HepG2 (cell line): Measurements from ENCODE around the gene TUBGCP6. TPM values are rescaled to one million over a fixed set of nuclear protein-coding genes. Genes with fewer than 3 reads are reported as not detected.

Experiments
- AGO1 ChIP-seq: fragments of 200-400 bp; formaldehyde crosslinking; IDR thresholded peaks from 2 replicates; pipeline ENCODE4 v1.6.1; 2017; ENCODE audit warnings: mild to moderate bottlenecking, low read depth, low read length, moderate library complexity; ENCODE audit not compliant: poor library complexity, severe bottlenecking
- FOSL2 ChIP-seq: sonication (generic); formaldehyde crosslinking; IDR thresholded peaks from 2 replicates; pipeline ENCODE4 v1.4.0; 2020; ENCODE audit warnings: missing genetic modification reagents
- HDAC1 ChIP-seq: sonication (generic); formaldehyde crosslinking; IDR thresholded peaks from 2 replicates; pipeline ENCODE4 v1.5.1; 2020; ENCODE audit warnings: mild to moderate bottlenecking, missing genetic modification reagents
- KDM3A ChIP-seq: IDR thresholded peaks from 2 replicates; pipeline ENCODE4 v1.6.1; 2018; ENCODE audit warnings: low read depth, missing compliant biosample characterization
- KDM6A ChIP-seq: IDR thresholded peaks from 2 replicates; pipeline ENCODE4 v1.6.1; 2016; ENCODE audit warnings: low read depth
- KLF16 ChIP-seq, 2 experiments: sonication (generic) in 1 of 2; formaldehyde crosslinking in 1 of 2; IDR thresholded peaks; 2 replicates each; pipeline versions ENCODE4 v1.6.1 to v1.8.0; 2016 to 2023; ENCODE audit warnings: missing genetic modification reagents in 2 of 2, missing compliant biosample characterization in 1 of 2
- NR2F1 ChIP-seq, 2 experiments: fragments of 450-650 bp in 1 of 2; formaldehyde crosslinking in 1 of 2; IDR thresholded peaks; 2 replicates each; pipeline versions ENCODE4 v1.5.0 to v1.6.1; 2016 to 2020; ENCODE audit warnings: mild to moderate bottlenecking in 1 of 2, missing compliant biosample characterization in 1 of 2, missing genetic modification reagents in 1 of 2, moderate library complexity in 1 of 2
- PAWR ChIP-seq: sonication (generic); formaldehyde crosslinking; IDR thresholded peaks from 2 replicates; pipeline ENCODE4 v1.4.0; 2020; ENCODE audit warnings: missing genetic modification reagents, mild to moderate bottlenecking, borderline replicate concordance
- POLR2AphosphoS5 ChIP-seq: IDR thresholded peaks from 2 replicates; pipeline ENCODE4 v1.6.1; 2012; ENCODE audit warnings: low read depth, low read length
- RFXAP ChIP-seq: sonication (generic); formaldehyde crosslinking; IDR thresholded peaks from 2 replicates; pipeline ENCODE4 v1.4.0; 2020; ENCODE audit warnings: missing genetic modification reagents, borderline replicate concordance
- RXRB ChIP-seq: IDR thresholded peaks from 2 replicates; pipeline ENCODE4 v1.6.1; 2016; ENCODE audit warnings: borderline replicate concordance, missing genetic modification reagents, missing compliant biosample characterization
- SMAD9 ChIP-seq: sonication (generic); formaldehyde crosslinking; IDR thresholded peaks from 2 replicates; pipeline ENCODE4 v1.5.1; 2020; ENCODE audit warnings: mild to moderate bottlenecking, missing genetic modification reagents
- SNAI1 ChIP-seq: sonication (generic); formaldehyde crosslinking; IDR thresholded peaks from 2 replicates; pipeline ENCODE4 v1.5.0; 2020; ENCODE audit warnings: mild to moderate bottlenecking, missing genetic modification reagents, borderline replicate concordance
- SUZ12 ChIP-seq: fragments of 150-350 bp; IDR thresholded peaks from 2 replicates; pipeline ENCODE4 v1.6.1; 2014; ENCODE audit warnings: low read depth, low read length
- TEAD3 ChIP-seq: optimal IDR thresholded peaks from 2 replicates; pipeline ENCODE3; 2016; ENCODE audit warnings: borderline replicate concordance
- THAP11 ChIP-seq: IDR thresholded peaks from 2 replicates; pipeline ENCODE4 v1.6.1; 2016; ENCODE audit warnings: missing biosample characterization, missing genetic modification reagents
- ZMYM2 ChIP-seq: sonication (generic); formaldehyde crosslinking; IDR thresholded peaks from 2 replicates; pipeline ENCODE4 v1.8.0; 2022; ENCODE audit warnings: mild to moderate bottlenecking, missing genetic modification reagents
- ZNF343 ChIP-seq: sonication (generic); formaldehyde crosslinking; IDR thresholded peaks from 2 replicates; pipeline ENCODE4 v1.4.0; 2020; ENCODE audit warnings: mild to moderate bottlenecking, missing genetic modification reagents
- ZNF674 ChIP-seq: sonication (generic); formaldehyde crosslinking; IDR thresholded peaks from 2 replicates; pipeline ENCODE4 v1.5.0; 2020; ENCODE audit warnings: low read depth, mild to moderate bottlenecking, missing genetic modification reagents
- ZNF737 ChIP-seq: sonication (generic); formaldehyde crosslinking; IDR thresholded peaks from 2 replicates; pipeline ENCODE4 v1.5.0; 2020; ENCODE audit warnings: missing genetic modification reagents, mild to moderate bottlenecking, borderline replicate concordance
- ZNF841 ChIP-seq: sonication (generic); formaldehyde crosslinking; IDR thresholded peaks from 2 replicates; pipeline ENCODE4 v1.8.1; 2023; ENCODE audit warnings: missing genetic modification reagents, borderline replicate concordance
- ZSCAN12 ChIP-seq: sonication (generic); formaldehyde crosslinking; IDR thresholded peaks from 2 replicates; pipeline ENCODE4 v1.9.0; 2021; ENCODE audit warnings: mild to moderate bottlenecking, missing genetic modification reagents
- polyA plus RNA-seq, 8 experiments: library from polyadenylated mRNA; depleted of rRNA in 3 of 8; stranded (reverse) in 7 of 8; unstranded in 1 of 8; fragments of >200 nt; fragmentation: Illumina TruSeq in 4 of 8; extraction: Trizol in 4 of 8; gene quantifications; 2 replicates each; pipeline versions ENCODE4 v1.2.1 to v1.2.3, GENCODE V29; 2011 to 2016; ENCODE audit warnings: low read depth in 4 of 8, missing spikeins in 1 of 8, mixed read lengths in 1 of 8; ENCODE audit not compliant: insufficient read depth in 1 of 8
- total RNA-seq, 5 experiments: library from RNA; depleted of rRNA; stranded (reverse); fragments of >200 nt; fragmentation: Illumina TruSeq; extraction: Trizol; gene quantifications; 2 replicates each; pipeline ENCODE4 v1.2.3, GENCODE V29; 2016; ENCODE audit warnings: low read depth in 1 of 5
- TF ChIP-seq, protein P1 (sequence below): sonication (generic); formaldehyde crosslinking; IDR thresholded peaks from 2 replicates; pipeline ENCODE4 v1.9.0; 2021; ENCODE audit warnings: missing genetic modification reagents, mild to moderate bottlenecking, borderline replicate concordance
- TF ChIP-seq, protein P2 (sequence below): IDR thresholded peaks from 2 replicates; pipeline ENCODE4 v1.6.1; 2016
- TF ChIP-seq, protein P3 (sequence below): sonication (generic); formaldehyde crosslinking; IDR thresholded peaks from 2 replicates; pipeline ENCODE4 v1.5.0; 2020; ENCODE audit warnings: missing genetic modification reagents
- TF ChIP-seq, protein P4 (sequence below): sonication (generic); formaldehyde crosslinking; IDR thresholded peaks from 2 replicates; pipeline ENCODE4 v1.4.0; 2020; ENCODE audit warnings: missing genetic modification reagents

TUBGCP6 gene
- total and polyA plus RNA-seq, 2 of the 13 experiments (the other 11 are each of a cell fraction or from before 2014, with no cell fraction given): 14.6 to 15.7 TPM

DNA sequence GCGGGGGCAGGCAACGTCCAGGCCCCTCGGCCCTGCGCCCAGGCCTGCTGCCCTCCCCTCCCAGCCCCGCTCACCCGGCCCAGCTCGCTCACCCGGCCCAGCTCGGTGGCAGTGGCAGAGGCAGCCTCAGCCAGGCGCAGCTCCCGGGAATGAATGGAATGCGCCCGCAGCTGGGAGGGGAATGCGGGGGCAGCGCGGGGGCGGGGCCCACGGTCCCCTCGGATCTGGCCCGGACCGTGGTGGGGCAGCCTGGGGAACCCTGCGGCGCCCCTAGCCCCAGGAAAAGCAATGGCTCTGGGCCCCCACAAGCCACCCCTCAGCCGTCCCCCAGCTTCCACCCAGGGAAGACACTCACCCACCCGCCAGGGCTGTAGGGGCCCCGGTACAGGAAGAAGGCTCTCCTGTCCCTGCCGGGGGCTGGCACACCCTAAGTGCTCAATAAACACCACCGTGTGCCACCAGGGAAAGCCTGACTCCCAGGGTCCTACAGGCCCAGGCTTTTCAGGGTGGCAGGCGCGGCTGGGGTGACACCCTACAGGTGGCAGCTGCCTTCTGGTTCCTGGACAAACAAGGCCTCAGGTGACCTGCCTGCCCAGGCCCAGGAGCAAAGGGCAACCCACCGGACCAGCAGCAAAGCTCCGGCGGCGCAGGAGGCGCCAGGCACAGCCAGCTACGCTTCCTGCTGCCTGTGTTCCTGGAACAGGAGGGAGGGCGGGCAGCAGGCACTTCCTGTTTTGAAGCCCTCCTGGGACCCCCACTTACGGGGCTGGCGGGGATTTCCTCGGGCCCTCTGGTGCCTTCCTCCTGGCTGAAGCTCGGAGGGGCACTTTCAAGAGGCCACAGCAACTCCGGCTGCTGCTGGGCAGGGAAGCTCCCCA lies 48.9 kb upstream of the TUBGCP6 start (continued):
- TF ChIP-seq KDM3A (CRISPR knock-in tag): peak; percentile 75
- peak; percentile 100 for TF ChIP-seq TEAD3 (CRISPR knock-in tag)
- peak; percentile 99 for TF ChIP-seq HDAC1
- peak; percentile 24 for TF ChIP-seq AGO1
- no peak for TF ChIP-seq SMAD9 (CRISPR knock-in tag)
- peak; percentile 98 for TF ChIP-seq RXRB (CRISPR knock-in tag)
- TF ChIP-seq ZNF674 (CRISPR knock-in tag): no peak
- TF ChIP-seq, protein P1, sequence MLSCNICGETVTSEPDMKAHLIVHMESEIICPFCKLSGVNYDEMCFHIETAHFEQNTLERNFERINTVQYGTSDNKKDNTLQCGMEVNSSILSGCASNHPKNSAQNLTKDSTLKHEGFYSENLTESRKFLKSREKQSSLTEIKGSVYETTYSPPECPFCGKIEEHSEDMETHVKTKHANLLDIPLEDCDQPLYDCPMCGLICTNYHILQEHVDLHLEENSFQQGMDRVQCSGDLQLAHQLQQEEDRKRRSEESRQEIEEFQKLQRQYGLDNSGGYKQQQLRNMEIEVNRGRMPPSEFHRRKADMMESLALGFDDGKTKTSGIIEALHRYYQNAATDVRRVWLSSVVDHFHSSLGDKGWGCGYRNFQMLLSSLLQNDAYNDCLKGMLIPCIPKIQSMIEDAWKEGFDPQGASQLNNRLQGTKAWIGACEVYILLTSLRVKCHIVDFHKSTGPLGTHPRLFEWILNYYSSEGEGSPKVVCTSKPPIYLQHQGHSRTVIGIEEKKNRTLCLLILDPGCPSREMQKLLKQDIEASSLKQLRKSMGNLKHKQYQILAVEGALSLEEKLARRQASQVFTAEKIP: no peak
- TF ChIP-seq, protein P2, sequence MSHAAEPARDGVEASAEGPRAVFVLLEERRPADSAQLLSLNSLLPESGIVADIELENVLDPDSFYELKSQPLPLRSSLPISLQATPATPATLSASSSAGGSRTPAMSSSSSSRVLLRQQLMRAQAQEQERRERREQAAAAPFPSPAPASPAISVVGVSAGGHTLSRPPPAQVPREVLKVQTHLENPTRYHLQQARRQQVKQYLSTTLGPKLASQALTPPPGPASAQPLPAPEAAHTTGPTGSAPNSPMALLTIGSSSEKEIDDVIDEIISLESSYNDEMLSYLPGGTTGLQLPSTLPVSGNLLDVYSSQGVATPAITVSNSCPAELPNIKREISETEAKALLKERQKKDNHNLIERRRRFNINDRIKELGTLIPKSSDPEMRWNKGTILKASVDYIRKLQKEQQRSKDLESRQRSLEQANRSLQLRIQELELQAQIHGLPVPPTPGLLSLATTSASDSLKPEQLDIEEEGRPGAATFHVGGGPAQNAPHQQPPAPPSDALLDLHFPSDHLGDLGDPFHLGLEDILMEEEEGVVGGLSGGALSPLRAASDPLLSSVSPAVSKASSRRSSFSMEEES (CRISPR knock-in tag): peak; percentile 93
- TF ChIP-seq, protein P3, sequence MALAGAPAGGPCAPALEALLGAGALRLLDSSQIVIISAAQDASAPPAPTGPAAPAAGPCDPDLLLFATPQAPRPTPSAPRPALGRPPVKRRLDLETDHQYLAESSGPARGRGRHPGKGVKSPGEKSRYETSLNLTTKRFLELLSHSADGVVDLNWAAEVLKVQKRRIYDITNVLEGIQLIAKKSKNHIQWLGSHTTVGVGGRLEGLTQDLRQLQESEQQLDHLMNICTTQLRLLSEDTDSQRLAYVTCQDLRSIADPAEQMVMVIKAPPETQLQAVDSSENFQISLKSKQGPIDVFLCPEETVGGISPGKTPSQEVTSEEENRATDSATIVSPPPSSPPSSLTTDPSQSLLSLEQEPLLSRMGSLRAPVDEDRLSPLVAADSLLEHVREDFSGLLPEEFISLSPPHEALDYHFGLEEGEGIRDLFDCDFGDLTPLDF (CRISPR knock-in tag): peak; percentile 71; the same call in 1 of the 2 replicates
- TF ChIP-seq NR2F1 (CRISPR knock-in tag; IDR thresholded peaks at IDR 0.05): peak; percentile 71 to 79
- TF ChIP-seq KLF16 (CRISPR knock-in tag; IDR thresholded peaks at IDR 0.05): peak in 1 of 2 experiments; percentile 78; a peak in 2 of 4 replicates
- TF ChIP-seq, protein P4, sequence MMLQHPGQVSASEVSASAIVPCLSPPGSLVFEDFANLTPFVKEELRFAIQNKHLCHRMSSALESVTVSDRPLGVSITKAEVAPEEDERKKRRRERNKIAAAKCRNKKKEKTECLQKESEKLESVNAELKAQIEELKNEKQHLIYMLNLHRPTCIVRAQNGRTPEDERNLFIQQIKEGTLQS (CRISPR knock-in tag): no peak
- TF ChIP-seq POLR2AphosphoS5: 0 out of 2 replicates have a peak, but pooled peaks have one; percentile 42
- TF ChIP-seq ZNF343 (CRISPR knock-in tag): 0 out of 2 replicates have a peak, but pooled peaks have one; percentile 68
- TF ChIP-seq FOSL2 (CRISPR knock-in tag): peak; percentile 62
- no peak for TF ChIP-seq ZNF841
- peak; percentile 83 for TF ChIP-seq RFXAP (CRISPR knock-in tag)
- no peak for TF ChIP-seq PAWR (CRISPR knock-in tag)
- peak; percentile 47; the same call in 1 of the 2 replicates for TF ChIP-seq ZMYM2 (CRISPR knock-in tag)
- 0 out of 2 replicates have a peak, but pooled peaks have one; percentile 19 for TF ChIP-seq SNAI1 (CRISPR knock-in tag)
- TF ChIP-seq THAP11 (CRISPR knock-in tag): no peak
- TF ChIP-seq ZSCAN12 (CRISPR knock-in tag): no peak
- 0 out of 2 replicates have a peak, but pooled peaks have one; percentile 43 for TF ChIP-seq ZNF737 (CRISPR knock-in tag)
- TF ChIP-seq KDM6A (CRISPR knock-in tag): peak; percentile 77; the same call in 1 of the 2 replicates
- TF ChIP-seq SUZ12: no peak
